Neural crest cell (in vitro differentiated cells): ENCODE measurements around the gene LIN37. TPM values are rescaled to one million over a fixed set of nuclear protein-coding genes. Genes with fewer than 3 reads are reported as not detected.

Source experiments
- DNase-seq: peaks from one replicate; pipeline ENCODE4 v3.0.0; 2021; ENCODE audit warnings: low read depth, mixed read lengths, low spot score
- H3K27ac Mint-ChIP-seq: one replicate; pipeline ENCODE4 v1.8.0; 2021; ENCODE audit warnings: mild to moderate bottlenecking, mixed read lengths; ENCODE audit not compliant: unreplicated experiment
- H3K27me3 Mint-ChIP-seq: 2 replicates; pipeline ENCODE4 v1.8.0; 2021; ENCODE audit warnings: low read depth, mild to moderate bottlenecking, mixed read lengths
- H3K36me3 Mint-ChIP-seq: 2 replicates; pipeline ENCODE4 v1.8.0; 2021; ENCODE audit warnings: low read depth, mild to moderate bottlenecking, mixed read lengths
- H3K4me1 Mint-ChIP-seq: 2 replicates; pipeline ENCODE4 v1.8.0; 2021; ENCODE audit warnings: mixed read lengths
- H3K4me3 Mint-ChIP-seq: one replicate; pipeline ENCODE4 v1.8.0; 2021; ENCODE audit warnings: mild to moderate bottlenecking, mixed read lengths
- H3K9me3 Mint-ChIP-seq: 2 replicates; pipeline ENCODE4 v1.8.0; 2021; ENCODE audit warnings: mixed read lengths
- CTCF ChIP-seq: fragments of 200-600 bp; sonication (generic); conservative IDR thresholded peaks from 2 replicates; pipeline ENCODE4 v1.5.0; 2021; ENCODE audit warnings: antibody characterized with exemption, mild to moderate bottlenecking
- total RNA-seq: library from RNA; stranded (reverse); gene quantifications from 2 replicates; pipeline ENCODE4 v1.2.1, GENCODE V29; 2021

LIN37 gene
- total RNA-seq, 1 donor from 2014 or later: 12.5 TPM

GRCh38 chr19:35710784-35711723 lies 37.3 kb upstream of the LIN37 start:
- Mint-ChIP-seq H3K27ac (no peak overlapping the region), H3K36me3 (no peaks in the 10 kb centered on the region), H3K4me1 (peaks cover 11% of the 10 kb centered on the region), H3K9me3 (no peaks in the 10 kb centered on the region), H3K4me3 (no peak overlapping the region), H3K27me3 (no peaks in the 10 kb centered on the region)
- no peak for DNase-seq
- TF ChIP-seq CTCF: no peak

- Mint-ChIP-seq H3K4me3 (peak overlapping the region; percentile 72), H3K4me1 (peaks cover 20% of the 10 kb centered on the region), H3K36me3 (no peaks in the 10 kb centered on the region), H3K27me3 (no peaks in the 10 kb centered on the region), H3K27ac (no peak overlapping the region), H3K9me3 (no peaks in the 10 kb centered on the region)
- TF ChIP-seq CTCF: no peak
- DNase-seq: no peak
These were observed 35.5 kb upstream of the LIN37 start for GRCh38 chr19:35712567-35713505.

GRCh38 chr19:35713506-35713850 lies 34.9 kb upstream of the LIN37 start:
- H3K27ac Mint-ChIP-seq: no peak overlapping the region
- no peak for TF ChIP-seq CTCF
- no peaks in the 10 kb centered on the region for H3K27me3 Mint-ChIP-seq
- peaks cover 20% of the 10 kb centered on the region for H3K4me1 Mint-ChIP-seq
- no peaks in the 10 kb centered on the region for H3K36me3 Mint-ChIP-seq
- H3K9me3 Mint-ChIP-seq: no peaks in the 10 kb centered on the region
- no peak overlapping the region for H3K4me3 Mint-ChIP-seq
- DNase-seq: no peak

GRCh38 chr19:35713904-35714495 lies 34.4 kb upstream of the LIN37 start:
- H3K9me3 Mint-ChIP-seq: no peaks in the 10 kb centered on the region
- H3K27me3 Mint-ChIP-seq: no peaks in the 10 kb centered on the region
- no peak for DNase-seq
- H3K4me3 Mint-ChIP-seq: peak overlapping the region; percentile 75
- no peak for TF ChIP-seq CTCF
- H3K27ac Mint-ChIP-seq: no peak overlapping the region
- peaks cover 24% of the 10 kb centered on the region for H3K4me1 Mint-ChIP-seq
- no peaks in the 10 kb centered on the region for H3K36me3 Mint-ChIP-seq

- Mint-ChIP-seq H3K36me3 (no peaks in the 10 kb centered on the region), H3K9me3 (no peaks in the 10 kb centered on the region), H3K4me3 (peak overlapping the region; percentile 75), H3K4me1 (peaks cover 30% of the 10 kb centered on the region), H3K27me3 (no peaks in the 10 kb centered on the region), H3K27ac (no peak overlapping the region)
- no peak for DNase-seq
- TF ChIP-seq CTCF: no peak
These were observed 33.6 kb upstream of the LIN37 start for GRCh38 chr19:35714601-35715354.
